ENCODE results near the gene FBRS. TPM values are rescaled to one million over a fixed set of nuclear protein-coding genes. Genes with fewer than 3 reads are reported as not detected.

Gene FBRS
- total and polyA plus RNA-seq, 2 of the 13 experiments (the other 11 are each of a cell fraction or from before 2014, with no cell fraction given) = 13.7 to 16.2 TPM

DNA sequence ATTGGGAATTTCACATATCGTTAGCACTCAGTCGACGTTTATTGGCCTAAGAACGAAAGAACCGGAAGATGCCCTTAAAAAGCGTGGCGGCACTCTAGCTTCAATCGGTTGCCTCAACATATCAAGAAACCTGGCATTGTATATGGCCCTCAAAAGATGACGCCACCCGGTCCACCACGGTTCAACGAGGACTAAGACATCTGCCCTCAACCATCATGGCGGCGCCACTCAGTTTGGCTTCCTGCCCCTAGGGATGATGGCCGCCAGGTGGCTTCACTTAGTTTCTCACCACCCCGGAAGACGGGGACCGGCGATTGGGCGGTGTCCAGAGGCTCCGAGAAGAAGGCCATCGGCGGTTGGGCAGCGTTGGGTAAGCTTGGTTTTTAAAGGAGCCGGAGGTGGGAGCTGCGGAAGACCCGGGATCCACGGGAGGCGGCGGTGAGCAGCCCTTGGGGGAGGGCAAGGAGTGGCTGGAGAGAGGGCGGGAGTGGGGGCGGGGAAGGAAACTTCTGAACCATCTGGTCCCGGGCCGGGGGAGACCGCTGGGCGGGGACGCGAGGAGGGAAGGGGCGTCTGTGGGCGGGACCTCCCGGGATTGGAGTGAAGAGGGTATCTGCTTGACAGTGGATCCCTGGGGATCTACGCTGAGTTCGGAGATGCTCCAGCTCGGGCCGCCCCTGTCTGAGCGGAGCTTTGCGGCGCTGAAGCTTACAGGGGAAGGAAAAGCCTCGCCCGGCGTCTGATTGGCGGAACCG, 7.7 kb upstream of the FBRS start, which contains the start of gene PRR14:
Gene PRR14, plus strand, starts transcription at position 592 of the 755 bp plus-strand sequence. CDS start 686 bp downstream, outside the sequence.
- Histone ChIP-seq H3K4me3 (replicated peaks in 1 of 3; ENCODE audit: insufficient read depth in 1 of 3, low read depth in 2 of 3, low read length in 3 of 3) (peak within 1 kb of the TSS; percentile 79 to 100 (median 95)), H3K27me3 (ENCODE audit: control insufficient read depth in 1 of 2, insufficient read depth in 2 of 2, low read length in 2 of 2) (no peaks in the 10 kb centered on the region; a peak in 1 of 5 replicates), H3K9me3 (ENCODE audit: low read length) (no peaks in the 10 kb centered on the region), H3K4me2 (ENCODE audit: low read depth, low read length) (peak within 1 kb of the TSS; percentile 99), H3K27ac (ENCODE audit: extremely low read length, insufficient read depth, low read length) (peak within 1 kb of the TSS; percentile 88), H3K36me3 (replicated peaks in 1 of 2; ENCODE audit: control insufficient read depth in 1 of 2, insufficient read depth in 2 of 2, low read length in 2 of 2) (peaks cover 4 to 24% of the 10 kb centered on the region in 2 experiments; a peak in 4 of 5 replicates), H4K20me1 (ENCODE audit: insufficient read depth, low read length) (no peaks in the 10 kb centered on the region), H3K4me1 (ENCODE audit: insufficient read depth, low read length) (peaks cover 18% of the 10 kb centered on the region), H2AFZ (ENCODE audit: low read length) (peak within 1 kb of the TSS; percentile 45), H3K79me2 (ENCODE audit: insufficient read depth, low read length) (peaks cover 5% of the 10 kb centered on the region), H3K9ac (ENCODE audit: insufficient read depth, low read depth, low read length) (peak within 1 kb of the TSS; percentile 89)
- ATAC-seq (peak; percentile 87), DNase-seq (ENCODE audit: low spot score) (peak; percentile 99), FAIRE-seq (peak; percentile 90)
- ChIA-PET CTCF (ENCODE audit: low intra/inter-chr PET ratio, low total read pairs) (no interaction called here), POLR2A (interaction anchor here (0.6 to 2.2 kb wide), 12 partner anchors 8 to 269 kb away, joined by 3 to 18 read pairs (median 4); partner anchors contain the start of genes FBRS, ZNF689, ZNF747 and ZNF764)
- 14% methylated on average over 49 of the region's 53 CpGs for WGBS (ENCODE audit: low lambda C conversion rate)
- BruUV-seq (replicated peaks) = no TSS peak
- in situ Hi-C loops (cut with HindIII; ENCODE audit: extremely low pct_ligation_motif_present, low pct_unique_long_range_greater_than_20kb) (loop anchor here (25.0 kb wide), 1 partner anchor 838 kb away; the partner anchor contains the start of genes MAZ, MVP, PAGR1 and PRRT2), intact Hi-C loops (cut with micrococcal nuclease; ENCODE audit: unreplicated experiment) (loop anchor here (2.0 to 10.0 kb wide), 4 partner anchors 16 to 566 kb away; partner anchors contain the start of gene ZNF768)
- TF ChIP-seq ZNF205 (CRISPR knock-in tag; IDR thresholded peaks at IDR 0.05) (peak; percentile 36; the same call in 1 of the 2 replicates), ZFP62 (CRISPR knock-in tag; IDR thresholded peaks at IDR 0.05) (no peak), EEA1 (CRISPR knock-in tag; IDR thresholded peaks at IDR 0.05; ENCODE audit: borderline replicate concordance) (no peak), ZNF781 (CRISPR knock-in tag; IDR thresholded peaks at IDR 0.05; ENCODE audit: borderline replicate concordance, not compliant biosample characterization) (no peak), SCMH1 (CRISPR knock-in tag; IDR thresholded peaks at IDR 0.05; ENCODE audit: borderline replicate concordance) (no peak), EED (CRISPR knock-in tag; IDR thresholded peaks at IDR 0.05) (no peak), ZBTB1 (CRISPR knock-in tag; IDR thresholded peaks at IDR 0.05; ENCODE audit: borderline replicate concordance) (no peak), ZSCAN29 (CRISPR knock-in tag; conservative IDR thresholded peaks at IDR 0.05) (0 out of 2 replicates have a peak, but pooled peaks have one; percentile 25), HCFC1 (IDR thresholded peaks at IDR 0.05; ENCODE audit: low read depth, low read length) (peak; percentile 92), TP53 (CRISPR knock-in tag; conservative IDR thresholded peaks at IDR 0.05) (no peak), KLF9 (CRISPR knock-in tag; IDR thresholded peaks at IDR 0.05; ENCODE audit: low read depth) (0 out of 2 replicates have a peak, but pooled peaks have one; percentile 12), ZNF672 (CRISPR knock-in tag; IDR thresholded peaks at IDR 0.05) (no peak)
- TF ChIP-seq, protein P1, sequence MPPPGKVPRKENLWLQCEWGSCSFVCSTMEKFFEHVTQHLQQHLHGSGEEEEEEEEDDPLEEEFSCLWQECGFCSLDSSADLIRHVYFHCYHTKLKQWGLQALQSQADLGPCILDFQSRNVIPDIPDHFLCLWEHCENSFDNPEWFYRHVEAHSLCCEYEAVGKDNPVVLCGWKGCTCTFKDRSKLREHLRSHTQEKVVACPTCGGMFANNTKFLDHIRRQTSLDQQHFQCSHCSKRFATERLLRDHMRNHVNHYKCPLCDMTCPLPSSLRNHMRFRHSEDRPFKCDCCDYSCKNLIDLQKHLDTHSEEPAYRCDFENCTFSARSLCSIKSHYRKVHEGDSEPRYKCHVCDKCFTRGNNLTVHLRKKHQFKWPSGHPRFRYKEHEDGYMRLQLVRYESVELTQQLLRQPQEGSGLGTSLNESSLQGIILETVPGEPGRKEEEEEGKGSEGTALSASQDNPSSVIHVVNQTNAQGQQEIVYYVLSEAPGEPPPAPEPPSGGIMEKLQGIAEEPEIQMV (CRISPR knock-in tag; IDR thresholded peaks at IDR 0.05; ENCODE audit: low read depth) = peak; percentile 62; the same call in 1 of the 2 replicates
- TF ChIP-seq, protein P2, sequence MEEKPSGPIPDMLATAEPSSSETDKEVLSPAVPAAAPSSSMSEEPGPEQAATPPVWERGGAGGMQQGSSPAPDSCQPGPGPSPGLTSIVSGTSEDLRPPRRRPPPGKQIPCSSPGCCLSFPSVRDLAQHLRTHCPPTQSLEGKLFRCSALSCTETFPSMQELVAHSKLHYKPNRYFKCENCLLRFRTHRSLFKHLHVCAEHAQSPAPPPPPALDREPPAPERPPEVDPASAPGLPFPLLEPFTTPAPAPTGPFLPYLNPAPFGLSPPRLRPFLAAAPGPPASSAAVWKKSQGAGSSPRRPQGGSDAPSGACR (CRISPR knock-in tag; IDR thresholded peaks at IDR 0.05) = peak; percentile 90; the same call in 1 of the 2 replicates
- TF ChIP-seq, protein P3, sequence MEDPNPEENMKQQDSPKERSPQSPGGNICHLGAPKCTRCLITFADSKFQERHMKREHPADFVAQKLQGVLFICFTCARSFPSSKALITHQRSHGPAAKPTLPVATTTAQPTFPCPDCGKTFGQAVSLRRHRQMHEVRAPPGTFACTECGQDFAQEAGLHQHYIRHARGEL (CRISPR knock-in tag; IDR thresholded peaks at IDR 0.05) = 0 out of 2 replicates have a peak, but pooled peaks have one; percentile 68
- TF ChIP-seq, protein P4, sequence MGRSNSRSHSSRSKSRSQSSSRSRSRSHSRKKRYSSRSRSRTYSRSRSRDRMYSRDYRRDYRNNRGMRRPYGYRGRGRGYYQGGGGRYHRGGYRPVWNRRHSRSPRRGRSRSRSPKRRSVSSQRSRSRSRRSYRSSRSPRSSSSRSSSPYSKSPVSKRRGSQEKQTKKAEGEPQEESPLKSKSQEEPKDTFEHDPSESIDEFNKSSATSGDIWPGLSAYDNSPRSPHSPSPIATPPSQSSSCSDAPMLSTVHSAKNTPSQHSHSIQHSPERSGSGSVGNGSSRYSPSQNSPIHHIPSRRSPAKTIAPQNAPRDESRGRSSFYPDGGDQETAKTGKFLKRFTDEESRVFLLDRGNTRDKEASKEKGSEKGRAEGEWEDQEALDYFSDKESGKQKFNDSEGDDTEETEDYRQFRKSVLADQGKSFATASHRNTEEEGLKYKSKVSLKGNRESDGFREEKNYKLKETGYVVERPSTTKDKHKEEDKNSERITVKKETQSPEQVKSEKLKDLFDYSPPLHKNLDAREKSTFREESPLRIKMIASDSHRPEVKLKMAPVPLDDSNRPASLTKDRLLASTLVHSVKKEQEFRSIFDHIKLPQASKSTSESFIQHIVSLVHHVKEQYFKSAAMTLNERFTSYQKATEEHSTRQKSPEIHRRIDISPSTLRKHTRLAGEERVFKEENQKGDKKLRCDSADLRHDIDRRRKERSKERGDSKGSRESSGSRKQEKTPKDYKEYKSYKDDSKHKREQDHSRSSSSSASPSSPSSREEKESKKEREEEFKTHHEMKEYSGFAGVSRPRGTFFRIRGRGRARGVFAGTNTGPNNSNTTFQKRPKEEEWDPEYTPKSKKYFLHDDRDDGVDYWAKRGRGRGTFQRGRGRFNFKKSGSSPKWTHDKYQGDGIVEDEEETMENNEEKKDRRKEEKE (IDR thresholded peaks at IDR 0.05) = no peak
